DOHH2 (cell line): ENCODE results near the gene TUBB2A.

Source experiments
- EZH2phosphoT487 ChIP-seq: fragments of 200-600 bp; sonication (generic); IDR thresholded peaks from 2 replicates; pipeline ENCODE4 v1.6.1; 2017; ENCODE audit warnings: borderline replicate concordance, mild to moderate bottlenecking, antibody characterized with exemption, low read length, moderate library complexity, mixed read lengths
- TF ChIP-seq, protein P1 (sequence below): fragments of 200-600 bp; sonication (generic); IDR thresholded peaks from one replicate; pipeline ENCODE4 v1.5.1; 2014; ENCODE audit warnings: antibody characterized with exemption, mild to moderate bottlenecking, low read depth, low read length; ENCODE audit not compliant: poor library complexity, severe bottlenecking

DNA sequence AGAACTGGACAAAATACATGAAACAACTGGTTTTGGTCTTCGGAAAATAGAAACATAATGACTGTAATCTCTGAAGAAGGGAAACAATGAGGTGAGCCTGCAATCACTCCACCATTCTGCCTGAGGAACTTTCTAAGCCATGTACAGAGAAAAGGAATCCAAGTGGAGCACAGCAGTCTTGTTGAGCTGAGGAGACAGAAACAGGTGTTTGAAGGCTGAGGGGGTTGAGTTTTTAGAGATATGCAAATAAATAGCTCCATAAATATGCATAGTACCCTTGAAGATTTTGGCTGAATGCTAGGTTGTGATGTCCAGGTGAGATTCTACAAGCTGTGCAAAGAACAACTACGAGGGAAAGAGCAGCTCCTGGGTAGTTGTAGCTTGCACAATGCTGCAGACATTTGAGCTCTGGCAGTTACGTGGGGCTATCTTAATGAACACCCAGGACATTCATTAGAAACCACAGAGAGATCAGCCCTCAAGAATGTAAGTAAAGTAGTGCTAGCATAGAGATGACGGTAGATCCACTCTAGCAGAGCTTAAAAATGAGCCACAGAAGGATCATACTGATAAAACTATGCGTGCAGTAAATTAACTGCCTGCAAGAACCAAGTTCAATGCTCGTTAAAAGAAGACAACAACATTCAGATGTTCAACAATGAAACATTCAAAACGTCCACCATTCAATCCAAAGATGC lies 45.8 kb upstream of the TUBB2A start:
- TF ChIP-seq, protein P1, sequence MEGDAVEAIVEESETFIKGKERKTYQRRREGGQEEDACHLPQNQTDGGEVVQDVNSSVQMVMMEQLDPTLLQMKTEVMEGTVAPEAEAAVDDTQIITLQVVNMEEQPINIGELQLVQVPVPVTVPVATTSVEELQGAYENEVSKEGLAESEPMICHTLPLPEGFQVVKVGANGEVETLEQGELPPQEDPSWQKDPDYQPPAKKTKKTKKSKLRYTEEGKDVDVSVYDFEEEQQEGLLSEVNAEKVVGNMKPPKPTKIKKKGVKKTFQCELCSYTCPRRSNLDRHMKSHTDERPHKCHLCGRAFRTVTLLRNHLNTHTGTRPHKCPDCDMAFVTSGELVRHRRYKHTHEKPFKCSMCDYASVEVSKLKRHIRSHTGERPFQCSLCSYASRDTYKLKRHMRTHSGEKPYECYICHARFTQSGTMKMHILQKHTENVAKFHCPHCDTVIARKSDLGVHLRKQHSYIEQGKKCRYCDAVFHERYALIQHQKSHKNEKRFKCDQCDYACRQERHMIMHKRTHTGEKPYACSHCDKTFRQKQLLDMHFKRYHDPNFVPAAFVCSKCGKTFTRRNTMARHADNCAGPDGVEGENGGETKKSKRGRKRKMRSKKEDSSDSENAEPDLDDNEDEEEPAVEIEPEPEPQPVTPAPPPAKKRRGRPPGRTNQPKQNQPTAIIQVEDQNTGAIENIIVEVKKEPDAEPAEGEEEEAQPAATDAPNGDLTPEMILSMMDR, result no peak
- no peak for TF ChIP-seq EZH2phosphoT487
